GM21423 (cell line): ENCODE results near the gene WASF2.
"Not testable (repeated sequence)": the region's sequence is repeated elsewhere in the genome, so short reads cannot be mapped to it uniquely, and the experiment has no call there.

Experiments
- ATAC-seq: cut with Tn5 transposase; IDR thresholded peaks from one replicate; pipeline ENCODE4 v1.9.1; 2021; ENCODE audit warnings: mild to moderate bottlenecking, moderate library complexity; ENCODE audit not compliant: unreplicated experiment

Gene WASF2

DNA sequence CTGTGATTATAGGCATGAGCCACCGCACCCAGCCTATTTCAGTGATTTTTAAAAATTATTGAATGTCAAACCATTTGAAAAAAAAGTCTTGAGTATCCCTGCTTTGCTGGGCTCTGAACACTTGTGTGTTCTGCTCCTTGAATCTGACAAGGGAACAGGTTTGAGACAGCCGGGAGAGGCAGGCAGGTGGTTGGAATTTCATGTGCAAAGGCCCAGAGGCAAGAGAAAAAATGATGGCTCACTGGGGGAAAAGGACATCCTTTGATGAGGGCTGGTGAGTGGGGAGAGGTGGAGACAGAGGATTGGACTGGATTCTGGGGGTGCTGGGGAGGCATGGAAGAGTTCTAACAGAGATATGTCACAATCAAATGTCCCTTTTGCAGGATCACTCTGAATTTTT, 13.1 kb upstream of the WASF2 start:
- ATAC-seq: no peak

DNA sequence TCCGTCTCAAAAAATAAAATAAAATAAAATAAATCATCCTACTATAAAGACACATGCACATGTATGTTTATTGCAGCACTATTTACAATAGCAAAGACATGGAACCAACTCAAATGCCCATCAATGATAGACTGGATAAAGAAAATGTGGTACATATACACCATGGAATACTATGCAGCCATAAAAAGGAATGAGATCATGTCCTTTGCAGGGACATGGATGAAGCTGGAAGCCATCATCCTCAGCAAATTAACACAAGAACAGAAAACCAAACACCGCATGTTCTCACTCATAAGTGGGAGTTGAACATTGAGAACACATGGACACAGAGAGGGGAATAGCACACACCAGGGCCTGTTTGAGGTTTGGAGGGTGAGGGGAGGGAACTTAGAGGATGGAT, 11.2 kb upstream of the WASF2 start:
- ATAC-seq: not testable (repeated sequence)

DNA sequence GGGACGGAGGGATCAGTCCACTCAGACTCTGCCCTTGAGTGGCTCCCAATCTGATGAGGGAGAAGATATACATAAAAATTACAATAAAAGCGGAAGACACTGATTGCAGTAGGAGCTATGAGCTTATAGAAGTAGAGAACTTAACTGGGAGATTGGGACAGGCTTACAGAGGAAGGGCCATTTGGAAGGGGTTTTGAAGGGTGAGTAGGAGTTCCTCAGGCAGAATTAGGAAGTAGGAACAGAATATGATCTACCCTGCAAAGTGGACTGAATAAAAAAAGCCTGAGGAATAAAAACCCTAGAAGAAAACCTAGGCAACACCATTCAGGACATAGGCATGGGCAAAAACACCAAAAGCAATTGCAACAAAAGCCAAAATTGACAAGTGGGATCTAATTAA, 9.2 kb upstream of the WASF2 start:
- ATAC-seq: no peak

DNA sequence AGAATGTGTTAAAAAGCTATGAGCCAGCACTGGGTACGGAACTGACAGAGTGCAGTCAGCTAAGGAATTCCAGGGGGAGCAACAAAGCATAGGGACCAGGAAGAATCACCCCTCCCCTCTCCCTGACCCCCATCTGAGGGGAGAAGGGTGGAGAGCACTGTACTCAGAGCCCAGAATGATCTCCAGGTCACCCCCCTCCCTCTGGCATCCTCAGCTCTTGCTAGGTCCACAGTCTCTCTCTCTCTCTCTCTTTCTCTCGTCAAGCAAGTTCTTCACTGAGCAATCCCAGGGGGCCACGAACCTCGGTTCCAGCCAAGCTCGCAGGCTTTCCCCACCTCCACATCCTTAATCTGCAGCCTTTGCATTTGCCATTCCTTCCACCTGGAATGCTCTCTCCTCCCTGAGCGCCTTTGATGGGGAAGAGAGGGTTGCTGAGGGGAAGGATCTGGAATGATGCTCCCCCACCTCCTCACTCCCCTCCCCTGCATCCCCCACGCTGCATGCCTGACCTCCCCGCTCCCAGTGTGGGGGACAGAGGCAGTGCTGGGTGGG, 6.7 kb upstream of the WASF2 start:
- ATAC-seq: no peak

DNA sequence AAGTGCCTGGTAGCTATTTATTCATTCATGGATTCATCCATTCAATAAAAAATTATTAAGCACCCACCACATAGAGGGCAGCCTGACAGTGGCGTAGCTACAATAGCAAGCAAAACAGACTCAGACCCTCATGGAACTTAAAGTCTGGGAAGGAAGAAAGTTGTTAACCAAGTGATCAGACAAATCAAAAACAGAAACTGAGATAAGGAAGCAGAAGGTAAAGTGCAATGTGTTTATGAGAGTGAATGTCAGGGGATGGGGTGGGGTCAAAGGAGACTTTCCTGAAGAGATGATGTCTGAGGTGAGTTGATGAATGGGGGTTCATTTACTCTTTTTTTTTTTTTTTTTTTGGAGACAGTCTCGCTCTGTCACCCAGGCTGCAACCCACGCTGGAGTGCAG, 2.8 kb upstream of the WASF2 start:
- ATAC-seq: no peak

DNA sequence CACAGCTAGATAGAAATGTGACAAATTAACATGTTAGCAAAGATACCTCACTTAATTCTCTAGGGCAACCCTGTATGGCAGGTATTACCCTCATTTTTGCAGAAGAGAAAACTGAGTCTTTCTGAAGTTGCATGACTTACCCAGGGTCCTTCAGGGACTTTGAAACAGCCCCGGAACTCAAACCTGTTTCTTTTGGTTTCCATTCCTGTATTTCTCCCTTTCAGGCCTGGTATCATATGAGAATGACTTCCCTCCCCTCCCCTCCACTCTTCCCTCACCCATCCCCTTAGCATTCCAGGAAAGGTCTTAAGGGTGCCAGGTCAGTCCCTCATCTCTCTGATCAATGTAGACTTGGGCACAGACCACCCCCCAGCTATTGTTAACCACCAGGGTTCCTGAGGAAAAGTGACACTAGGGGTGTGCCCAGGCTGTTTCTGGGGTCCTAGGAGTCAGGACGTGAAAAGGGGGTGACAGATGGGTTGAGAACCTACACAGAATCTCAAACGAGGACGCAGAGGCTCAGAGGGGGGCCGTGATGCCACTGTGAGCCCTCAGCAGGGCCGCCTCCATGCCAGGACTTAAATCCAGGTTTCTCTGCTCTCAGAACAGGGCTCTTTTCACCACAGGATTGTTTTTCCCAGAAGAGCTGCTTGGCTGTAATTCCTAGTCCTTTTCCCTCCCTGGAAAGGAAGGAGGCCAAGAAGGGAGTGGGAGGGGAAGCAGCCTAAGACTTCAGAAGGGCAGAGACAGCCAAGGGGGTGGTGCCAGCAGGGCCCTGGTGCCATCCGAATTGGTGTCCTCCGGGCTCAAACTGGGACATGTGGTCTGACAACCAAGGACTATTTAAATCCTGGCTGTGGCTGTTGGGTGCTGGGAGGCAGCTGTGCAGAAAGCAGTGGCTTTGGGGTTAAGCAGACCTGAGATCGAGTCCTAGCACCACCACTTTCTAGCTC, 2.1 kb upstream of the WASF2 start:
- no peak for ATAC-seq

DNA sequence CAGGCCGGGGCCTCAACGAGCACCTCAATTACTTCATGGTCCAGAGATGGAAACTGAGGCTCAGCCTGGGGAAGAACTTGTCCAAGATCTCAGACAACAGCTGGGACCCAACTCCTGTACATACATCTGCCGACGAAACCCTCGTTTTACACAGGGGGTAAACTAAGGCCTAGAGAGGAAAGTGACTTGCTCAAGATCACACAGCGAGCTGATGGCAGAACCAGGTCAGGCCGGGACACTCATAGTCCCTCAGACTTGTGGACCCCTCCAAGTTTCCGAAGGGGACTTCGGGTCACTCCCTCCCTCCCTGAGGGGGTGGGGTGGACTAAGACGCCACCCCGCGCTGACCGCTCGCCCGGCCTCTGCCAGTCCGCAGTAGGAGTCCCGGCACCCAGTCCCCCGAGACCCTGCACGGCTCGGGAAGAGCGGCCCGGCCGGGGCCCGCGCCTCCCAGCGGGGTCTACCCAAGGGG, 430 bp downstream of the WASF2 start:
- ATAC-seq: peak; percentile 27

DNA sequence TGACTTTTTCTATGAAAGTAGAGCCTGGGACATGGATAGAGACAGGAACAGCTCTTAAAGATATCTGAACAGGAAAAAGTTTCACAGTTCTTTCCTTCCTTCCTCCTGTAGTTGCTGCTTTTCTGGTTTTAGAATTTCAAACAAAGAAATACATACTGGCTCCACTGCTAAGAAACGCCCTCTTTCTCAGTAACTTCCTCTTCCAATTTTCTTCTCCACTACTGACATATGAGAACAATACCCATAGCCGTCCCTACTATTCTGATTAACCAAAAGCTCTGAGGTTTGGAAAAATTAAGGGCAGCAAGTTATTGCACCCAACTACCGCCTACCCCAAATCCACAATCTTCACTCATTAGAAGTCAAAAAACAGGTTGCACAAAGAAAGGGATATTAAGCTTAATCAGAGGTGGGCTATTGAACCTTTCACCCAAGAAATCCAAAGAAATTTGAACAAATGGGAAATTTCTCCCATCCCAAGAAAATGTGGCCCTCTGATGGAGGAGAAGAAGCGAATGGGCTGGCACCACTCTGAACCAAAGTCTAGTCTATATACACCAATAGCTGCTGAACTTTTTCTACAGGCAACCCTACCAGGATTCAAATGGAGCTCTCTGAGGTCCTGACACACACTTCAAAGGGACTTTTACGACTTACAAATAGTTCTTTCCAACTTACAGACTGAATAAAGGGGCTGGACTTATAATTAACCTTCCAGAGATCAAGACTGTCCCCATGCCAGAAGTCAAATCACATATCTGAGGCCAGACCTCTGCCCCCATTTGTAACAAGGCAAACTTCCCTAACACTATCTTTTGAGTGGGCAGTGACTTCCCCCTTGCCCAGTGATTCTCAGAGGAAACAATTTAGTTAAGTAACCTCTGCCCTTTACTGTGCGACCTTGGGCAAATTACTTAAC, 1.7 kb downstream of the WASF2 start:
- no peak for ATAC-seq

DNA sequence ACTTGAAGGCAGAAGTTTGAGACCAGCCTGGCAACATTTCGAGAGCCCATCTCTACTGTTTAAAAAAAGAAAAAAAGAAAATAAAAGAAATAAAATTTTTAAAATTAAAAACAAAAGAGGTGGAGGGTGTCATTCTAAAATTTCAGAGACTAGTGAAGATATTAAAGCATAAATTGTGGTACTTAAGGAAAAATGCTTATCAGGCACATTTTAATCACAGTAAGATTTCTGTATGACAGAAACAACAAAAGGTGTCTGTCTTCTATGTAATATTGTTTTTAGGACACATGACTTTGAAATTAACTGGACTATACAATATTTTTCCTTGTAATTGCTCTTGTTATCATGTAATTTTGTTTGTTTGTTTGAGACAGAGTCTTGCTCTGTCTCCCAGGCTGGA, 4.6 kb downstream of the WASF2 start:
- ATAC-seq: no peak

DNA sequence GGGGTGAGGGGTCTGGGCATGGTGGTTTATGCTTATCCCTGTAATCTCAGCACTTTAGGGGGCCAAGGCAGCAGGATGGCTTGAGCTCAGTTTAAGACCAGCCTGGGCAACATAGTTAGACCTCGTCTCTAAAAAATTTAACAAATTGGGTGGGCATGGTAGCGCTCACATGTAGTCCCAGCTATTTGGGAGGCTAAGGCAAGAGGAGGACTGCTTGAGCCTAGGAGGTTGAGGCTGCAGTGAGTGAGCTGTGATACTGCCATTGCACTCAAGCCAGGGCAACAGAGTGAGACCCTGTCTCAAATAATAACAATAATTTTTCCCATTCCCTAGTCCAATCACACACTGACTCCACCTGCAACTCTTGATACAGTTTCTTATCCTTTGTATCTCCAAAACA, 6.3 kb downstream of the WASF2 start:
- ATAC-seq: no peak

DNA sequence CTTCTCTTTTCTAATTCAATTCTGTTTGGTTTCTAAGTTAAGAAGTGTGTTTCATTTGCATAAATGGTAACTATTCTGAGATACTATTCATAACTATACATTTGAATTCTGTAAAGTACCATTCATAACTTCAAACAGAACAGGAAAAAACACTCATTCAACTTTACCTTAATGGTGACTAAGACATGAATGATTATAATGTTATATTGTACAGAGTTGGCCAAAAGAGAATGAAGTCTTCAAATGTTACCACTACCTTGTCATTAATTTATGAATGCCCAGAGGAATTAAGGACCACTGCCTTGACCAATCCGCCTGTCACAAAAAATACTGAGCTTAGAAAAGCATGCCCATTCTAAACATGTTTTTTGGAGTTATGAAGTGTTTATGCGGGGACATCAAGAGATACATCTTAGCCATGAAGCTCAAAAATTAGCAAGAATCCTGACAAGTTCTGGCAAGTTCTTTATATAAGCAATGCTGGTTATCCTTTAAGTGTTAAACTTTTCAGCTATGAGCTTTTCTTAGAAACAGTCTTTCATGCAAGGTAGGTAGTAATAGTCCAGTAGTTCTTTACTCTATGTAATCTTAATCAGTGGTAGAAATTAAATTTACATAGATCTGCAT, 7.9 kb downstream of the WASF2 start:
- peak; percentile 35 for ATAC-seq

DNA sequence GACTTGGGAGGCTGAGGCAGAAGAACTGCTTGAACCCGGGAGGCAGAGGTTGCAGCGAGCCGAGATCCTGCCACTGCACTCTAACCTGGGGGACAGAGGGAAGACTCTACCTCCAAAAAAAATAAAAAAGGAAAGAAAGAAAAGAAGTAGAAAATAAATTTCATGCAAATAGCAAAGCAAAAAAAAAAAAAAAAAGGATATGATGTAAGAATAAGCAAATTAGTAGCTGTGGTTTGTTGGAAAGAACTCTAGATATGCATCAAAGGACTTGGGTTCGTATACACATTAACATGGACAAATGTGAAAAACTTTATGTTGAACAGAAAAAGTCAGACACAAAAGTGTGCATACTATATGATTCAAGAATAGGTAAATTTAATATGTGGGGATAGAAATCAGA, 11.9 kb downstream of the WASF2 start:
- ATAC-seq: no peak

DNA sequence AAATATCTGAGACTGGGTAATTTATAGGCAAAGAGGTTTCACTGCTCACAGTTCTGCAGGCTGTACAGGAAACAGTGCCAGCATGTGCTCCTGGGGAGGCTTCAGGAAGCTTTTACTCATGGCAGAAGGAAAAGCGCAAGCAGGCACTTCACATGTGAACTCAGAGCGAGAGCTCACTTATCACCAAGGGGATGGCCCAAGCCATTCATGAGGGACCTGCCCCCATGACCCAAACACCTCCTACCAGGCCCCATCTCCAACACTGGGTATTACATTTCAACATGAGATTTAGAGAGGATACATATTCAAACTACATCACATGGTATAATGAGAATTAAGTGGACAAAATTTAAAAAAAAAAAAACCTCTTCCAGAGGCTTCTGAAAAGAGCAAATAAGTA, 13.7 kb downstream of the WASF2 start:
- no peak for ATAC-seq

DNA sequence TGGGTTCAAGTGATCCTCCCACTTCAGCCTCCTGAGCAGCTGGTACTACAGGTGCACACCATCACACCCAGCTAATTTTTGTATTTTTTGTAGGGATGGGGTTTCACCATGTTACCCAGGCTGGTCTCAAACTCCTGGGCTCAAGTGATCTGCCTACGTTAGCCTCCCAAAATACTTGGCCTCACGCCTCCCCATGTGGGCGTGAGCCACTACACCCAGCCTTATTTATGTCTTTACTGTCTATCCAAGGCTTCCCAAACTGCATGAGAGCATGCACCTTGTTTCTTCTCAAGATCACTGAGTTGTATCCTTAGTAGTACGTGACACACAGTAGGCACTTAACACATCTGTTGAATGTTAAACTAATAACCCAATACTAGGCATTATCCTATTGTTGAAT, 14.2 kb downstream of the WASF2 start:
- no peak for ATAC-seq

DNA sequence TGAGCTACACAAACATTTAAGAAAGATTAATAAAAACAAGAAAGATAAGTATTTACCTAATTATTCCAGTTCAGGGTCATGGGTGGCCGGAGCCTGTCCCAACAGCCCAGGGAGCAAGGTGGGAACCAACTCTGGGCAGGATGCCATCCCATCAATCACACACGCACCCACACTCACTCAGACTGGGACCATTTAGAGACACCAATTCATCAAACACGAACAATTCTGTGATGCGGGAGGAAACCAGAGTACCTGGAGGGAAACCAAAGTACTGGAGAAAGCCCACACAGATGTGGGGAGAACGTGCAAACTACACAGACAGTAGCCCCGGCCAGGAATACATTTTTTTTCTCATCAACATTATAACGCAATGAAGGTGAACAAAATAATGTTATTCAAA, 16.2 kb downstream of the WASF2 start:
- no peak for ATAC-seq

DNA sequence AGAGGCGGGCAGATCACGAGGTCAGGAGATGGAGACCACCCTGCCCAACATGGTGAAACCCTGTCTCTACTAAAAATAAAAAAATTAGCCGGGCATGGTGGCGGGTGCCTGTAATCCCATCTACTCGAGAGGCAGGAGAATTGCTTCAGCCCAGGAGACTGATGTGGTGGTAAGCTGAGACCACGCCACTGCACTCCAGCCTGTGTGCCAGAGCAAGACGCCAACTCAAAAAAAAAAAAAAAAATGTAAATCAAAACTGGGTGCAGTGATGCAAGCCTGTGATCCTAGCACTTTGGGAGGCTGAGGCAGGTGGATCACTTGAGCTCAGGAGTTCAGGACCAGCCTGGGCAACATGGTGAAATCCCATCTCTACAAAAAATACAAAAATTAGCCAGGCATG, 17.9 kb downstream of the WASF2 start:
- not testable (repeated sequence) for ATAC-seq

DNA sequence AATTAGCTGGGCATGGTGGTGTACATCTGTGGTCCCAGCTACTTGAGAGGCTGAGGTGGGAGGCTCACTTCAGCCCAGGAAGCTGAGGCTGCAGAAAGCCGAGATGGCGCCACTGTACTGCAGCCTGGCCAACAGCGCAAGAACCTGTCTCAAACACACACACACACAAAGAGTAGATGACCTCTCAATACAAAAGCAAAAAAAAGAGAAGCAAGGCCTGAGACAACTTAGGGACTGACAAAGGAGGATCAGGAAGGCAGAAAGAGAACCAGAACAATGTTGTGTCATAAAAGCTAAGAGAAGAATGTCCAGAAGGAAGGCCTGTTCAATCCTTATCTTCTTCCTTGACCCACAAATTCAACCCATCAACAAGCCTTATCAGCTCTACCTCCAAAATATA, 18.5 kb downstream of the WASF2 start:
- no peak for ATAC-seq

DNA sequence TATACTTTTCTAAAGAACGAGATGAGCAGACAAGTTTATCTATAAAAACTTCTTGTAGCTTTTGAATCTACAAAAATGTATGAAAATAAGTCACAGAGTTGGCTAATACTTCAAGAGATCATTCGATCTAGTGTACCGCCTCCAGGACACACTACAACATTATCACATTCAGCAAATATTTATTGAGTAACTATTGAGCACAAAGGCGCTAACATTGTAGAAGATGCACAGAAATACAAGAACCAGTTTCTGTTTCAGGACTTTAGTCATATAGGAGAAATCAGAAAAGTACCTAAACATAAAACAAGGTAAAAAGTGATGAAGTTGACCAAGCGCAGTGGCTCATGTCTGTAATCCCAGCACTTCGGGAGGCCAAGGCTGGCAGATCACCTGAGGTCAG, 20.6 kb downstream of the WASF2 start:
- no peak for ATAC-seq

DNA sequence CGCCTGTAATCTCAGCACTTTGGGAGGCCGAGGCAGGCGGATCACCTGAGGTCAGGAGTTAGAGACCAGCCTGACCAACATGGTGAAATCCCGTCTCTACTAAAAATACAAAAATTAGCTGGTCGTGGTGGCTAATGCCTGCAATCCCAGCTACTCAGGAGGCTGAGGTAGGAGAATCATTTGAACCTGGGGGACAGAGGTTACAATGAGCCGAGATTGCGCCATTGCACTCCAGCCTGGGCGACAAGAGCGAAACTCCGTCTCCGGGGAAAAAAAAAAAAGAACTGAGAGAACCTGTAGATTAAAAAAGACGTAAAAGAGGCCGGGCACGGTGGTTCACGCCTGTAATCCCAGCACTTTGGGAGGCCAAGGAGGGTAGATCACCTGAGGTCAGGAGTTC, 21.6 kb downstream of the WASF2 start:
- ATAC-seq: not testable (repeated sequence)

DNA sequence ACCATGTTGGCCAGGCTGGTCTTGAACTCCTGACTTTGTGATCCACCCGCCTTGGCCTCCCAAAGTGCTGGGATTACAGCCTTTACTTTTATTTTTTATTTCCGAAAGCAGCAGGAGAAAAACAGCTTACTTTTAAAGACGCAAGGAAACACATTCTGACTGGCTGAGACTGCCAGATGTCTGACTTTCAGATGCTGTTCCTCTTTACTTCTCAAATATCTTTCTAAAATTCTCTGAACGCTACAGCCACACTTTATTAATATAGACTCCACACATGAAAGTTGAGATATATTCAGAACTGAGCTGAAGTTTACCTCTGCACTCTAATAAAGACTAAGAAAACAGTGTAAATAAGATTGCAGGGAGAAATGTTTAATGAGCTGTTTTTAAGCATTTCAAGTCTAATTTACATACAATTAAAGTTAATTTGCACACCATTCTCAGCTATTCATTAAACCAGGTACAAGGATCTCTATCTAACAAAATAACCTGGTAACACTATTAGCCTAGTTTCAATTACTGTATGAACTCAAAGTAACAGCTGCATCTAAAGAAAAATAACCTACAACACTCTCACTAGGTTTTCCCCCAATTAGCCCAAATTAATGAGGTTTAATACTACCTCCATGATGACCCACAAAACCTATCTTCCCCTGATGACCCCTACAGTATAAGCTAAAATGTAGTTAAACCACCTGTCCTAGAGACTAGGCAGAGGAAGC, 24.9 kb downstream of the WASF2 start:
- ATAC-seq: no peak
